ENCODE data around the gene VILL.

DNA sequence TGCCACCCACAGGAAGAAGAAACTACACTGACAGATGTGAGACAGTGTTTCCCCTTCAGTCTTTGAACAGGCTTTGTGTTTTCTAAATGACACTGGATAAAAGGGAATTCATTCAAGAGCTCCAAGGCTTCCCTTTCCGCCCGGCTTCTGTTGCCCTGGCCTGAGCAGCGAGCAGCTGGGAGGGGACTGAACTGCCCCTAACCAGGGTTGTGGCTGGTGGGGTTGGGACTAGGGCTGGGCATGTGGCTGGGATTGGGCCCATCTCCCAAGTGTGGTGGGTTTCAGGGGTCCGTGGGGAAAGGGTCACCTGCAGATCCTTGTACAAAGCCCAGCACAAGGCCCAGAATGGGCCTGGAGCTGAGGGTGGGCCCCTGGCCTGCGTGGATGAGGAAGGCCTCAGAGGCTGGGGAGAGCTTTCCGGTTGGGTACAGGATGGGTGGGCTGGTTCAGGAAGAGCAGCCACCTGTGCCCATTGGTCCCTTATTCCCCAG lies 10.4 kb downstream of the VILL start:
- TF ChIP-seq EZH2 (IDR thresholded peaks at IDR 0.05) (no peak), POLR2AphosphoS5 (IDR thresholded peaks at IDR 0.05; ENCODE audit: borderline replicate concordance, low read depth, low read length) (no peak)

All from SK-N-MC (cell line).